Prostate gland (tissue), 2 donors: ENCODE measurements around the gene BDKRB2.

Experiments
- CTCF ChIP-seq, 4 experiments: fragments of 200-600 bp in 2 of 4; fragments of 450-650 bp in 2 of 4; sonication (generic) in 2 of 4; IDR thresholded peaks; 1 replicate in 3 of 4; 2 replicates in 1 of 4; pipeline ENCODE4 v1.5.1; 2016 to 2019; ENCODE audit warnings: antibody characterized with exemption in 4 of 4, mild to moderate bottlenecking in 2 of 4, moderate library complexity in 2 of 4
- POLR2A ChIP-seq: fragments of 450-650 bp; IDR thresholded peaks from one replicate; pipeline ENCODE4 v1.6.1; 2016; ENCODE audit warnings: antibody characterized with exemption, mild to moderate bottlenecking
- POLR2AphosphoS5 ChIP-seq: sonication (generic); formaldehyde crosslinking; IDR thresholded peaks from one replicate; pipeline ENCODE4 v1.6.1; 2017; ENCODE audit warnings: antibody characterized with exemption

GRCh38 chr14:96270565-96271420 lies 66.2 kb downstream of the BDKRB2 start:
- no peak for TF ChIP-seq CTCF (IDR thresholded peaks at IDR 0.05)
- TF ChIP-seq POLR2AphosphoS5, result no peak
- no peak for TF ChIP-seq POLR2A
